ENCODE measurements around the gene EFNA2. TPM values are rescaled to one million over a fixed set of nuclear protein-coding genes. Genes with fewer than 3 reads are reported as not detected.
"Not testable (repeated sequence)": the region's sequence is repeated elsewhere in the genome, so short reads cannot be mapped to it uniquely, and the experiment has no call there.

EFNA2 gene
- total and polyA plus RNA-seq, 4 donors: 2.8 TPM; not detected in 3

DNA sequence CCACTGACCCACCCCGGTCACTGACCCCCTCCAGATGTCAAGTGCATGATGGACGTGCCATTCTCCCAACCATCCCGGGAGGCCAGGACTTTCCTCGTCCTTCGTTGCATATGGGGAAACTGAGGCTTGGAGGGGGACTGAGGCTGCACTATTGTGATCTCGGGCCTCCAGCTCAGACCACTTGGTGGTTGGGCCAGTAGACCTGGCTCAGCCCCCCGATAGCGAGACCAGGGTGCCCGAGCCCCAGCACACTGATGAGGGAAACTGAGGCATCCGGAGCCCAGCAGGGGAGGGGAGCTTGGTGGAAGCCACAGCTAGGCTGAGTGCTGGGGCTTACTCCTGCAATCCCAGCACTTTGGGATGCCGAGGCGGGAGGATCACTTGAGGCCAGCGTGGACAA is 10.4 kb downstream of the EFNA2 start:
- Histone ChIP-seq H3K9me3 (ENCODE audit: control insufficient read depth, low read length) (no peaks in the 10 kb centered on the region), H3K4me3 (ENCODE audit: low read length in 2 of 2) (no peak overlapping the region), H3K4me1 (ENCODE audit: control insufficient read depth in 1 of 2, insufficient read depth in 2 of 2, low read length in 2 of 2) (no peaks in the 10 kb centered on the region), H3K27me3 (ENCODE audit: control insufficient read depth in 1 of 2, insufficient read depth in 2 of 2, low read length in 1 of 2) (no peaks in the 10 kb centered on the region), H3K27ac (ENCODE audit: low read depth in 1 of 2, low read length in 2 of 2) (no peak overlapping the region), H3K36me3 (ENCODE audit: control insufficient read depth in 1 of 2, insufficient read depth in 2 of 2, low read length in 1 of 2) (no peaks in the 10 kb centered on the region)
- intact Hi-C loops (cut with DNase I): no loop called here
- WGBS, 2 donors: 79 to 81% methylated on average over 13 of the region's 13 CpGs
- DNase-seq: no peak
- ATAC-seq (ENCODE audit: low FRiP score): no peak

DNA sequence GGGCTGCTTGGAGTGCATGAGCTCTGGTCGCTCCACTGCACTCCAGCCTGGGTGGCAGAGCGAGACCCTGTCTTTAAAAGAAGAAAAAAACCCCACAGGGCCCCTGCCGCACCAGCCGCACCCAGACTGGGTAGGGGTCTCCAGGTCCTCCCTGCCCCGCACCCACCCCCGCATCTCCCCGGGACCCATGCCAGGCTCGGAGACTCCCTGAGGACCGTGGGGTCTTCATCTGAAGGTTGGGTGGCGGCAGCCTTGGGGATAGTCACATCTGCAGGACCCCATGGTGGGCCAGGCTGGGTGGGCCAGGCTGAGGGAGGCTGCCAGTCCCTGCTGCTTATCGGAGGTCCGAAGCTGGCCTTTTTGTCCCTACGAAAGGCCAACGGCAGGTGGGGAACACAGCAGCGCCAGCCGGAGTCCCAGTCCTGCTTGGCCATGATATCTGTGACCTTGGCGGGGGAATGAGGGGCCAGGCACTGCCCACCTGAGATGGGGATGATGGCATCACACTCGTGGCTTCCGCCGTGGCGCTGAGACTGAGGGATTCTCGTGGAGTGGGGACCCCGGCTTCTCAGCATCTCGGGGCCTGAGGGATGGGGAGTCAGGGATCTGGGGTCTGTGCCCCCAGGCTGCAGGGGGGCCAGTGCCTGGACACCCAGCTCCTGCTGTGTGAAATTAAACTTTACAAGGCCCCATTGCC is 11.1 kb downstream of the EFNA2 start:
- ATAC-seq (ENCODE audit: low FRiP score): no peak
- H3K4me3 ChIP-seq (ENCODE audit: low read length in 2 of 2): no peak overlapping the region
- 88 to 89% methylated on average over 24 of the region's 24 CpGs for WGBS, 2 donors

DNA sequence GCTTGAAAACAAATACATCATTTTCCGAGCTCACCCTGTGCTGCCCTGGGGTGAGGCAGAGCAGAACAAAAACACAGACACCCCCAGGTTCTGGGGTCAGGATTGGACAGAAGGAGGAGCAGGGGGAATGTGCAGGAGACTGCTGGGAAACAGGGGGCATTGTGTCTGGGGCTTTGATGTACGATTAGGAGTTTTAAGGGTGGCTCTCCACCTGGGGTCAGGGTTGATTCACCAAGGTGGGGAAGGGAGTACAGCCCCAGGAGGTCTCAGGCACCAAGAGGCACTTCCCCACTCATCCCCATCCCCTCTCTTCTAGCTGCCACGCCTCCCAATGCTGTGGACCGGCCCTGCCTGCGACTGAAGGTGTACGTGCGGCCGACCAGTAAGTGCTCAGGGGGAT is 12.6 kb downstream of the EFNA2 start:
- intact Hi-C loops (cut with DNase I): no loop called here
- Histone ChIP-seq H3K27ac (ENCODE audit: low read depth in 1 of 2, low read length in 2 of 2) (no peak overlapping the region), H3K27me3 (ENCODE audit: control insufficient read depth in 1 of 2, insufficient read depth in 2 of 2, low read length in 1 of 2) (no peaks in the 10 kb centered on the region), H3K36me3 (ENCODE audit: control insufficient read depth in 1 of 2, insufficient read depth in 2 of 2, low read length in 1 of 2) (no peaks in the 10 kb centered on the region), H3K9me3 (ENCODE audit: control insufficient read depth, low read length) (no peaks in the 10 kb centered on the region), H3K4me1 (ENCODE audit: control insufficient read depth in 1 of 2, insufficient read depth in 2 of 2, low read length in 2 of 2) (no peaks in the 10 kb centered on the region), H3K4me3 (ENCODE audit: low read length in 2 of 2) (no peak overlapping the region)
- DNase-seq (no peak), ATAC-seq (ENCODE audit: low FRiP score) (no peak)
- WGBS, 2 donors: 87 to 94% methylated on average over 8 of the region's 8 CpGs

More for the DNA sequence above, 11.1 kb downstream of the EFNA2 start:
- DNase-seq: no peak
- H3K4me1 ChIP-seq (ENCODE audit: control insufficient read depth in 1 of 2, insufficient read depth in 2 of 2, low read length in 2 of 2): no peaks in the 10 kb centered on the region
- intact Hi-C loops (cut with DNase I): no loop called here
- no peaks in the 10 kb centered on the region for H3K9me3 ChIP-seq (ENCODE audit: control insufficient read depth, low read length)
- no peaks in the 10 kb centered on the region for H3K27me3 ChIP-seq (ENCODE audit: control insufficient read depth in 1 of 2, insufficient read depth in 2 of 2, low read length in 1 of 2)
- H3K27ac ChIP-seq (ENCODE audit: low read depth in 1 of 2, low read length in 2 of 2): no peak overlapping the region
- H3K36me3 ChIP-seq (ENCODE audit: control insufficient read depth in 1 of 2, insufficient read depth in 2 of 2, low read length in 1 of 2): no peaks in the 10 kb centered on the region

DNA sequence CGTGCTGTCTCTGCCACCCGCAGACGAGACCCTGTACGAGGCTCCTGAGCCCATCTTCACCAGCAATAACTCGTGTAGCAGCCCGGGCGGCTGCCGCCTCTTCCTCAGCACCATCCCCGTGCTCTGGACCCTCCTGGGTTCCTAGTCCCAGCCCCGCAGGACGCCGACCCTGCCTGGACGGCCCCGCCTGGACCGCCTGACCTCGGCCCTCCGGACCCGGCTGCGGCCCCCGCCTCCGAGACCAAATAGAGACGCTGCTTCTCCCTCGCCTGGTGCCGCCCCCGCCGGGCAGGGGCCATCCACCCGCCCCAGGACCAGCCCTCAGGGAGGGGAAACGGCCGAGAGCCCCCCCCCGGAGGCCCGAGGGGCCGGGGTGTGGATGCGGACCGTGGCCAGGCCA is 14.1 kb downstream of the EFNA2 start:
- H3K9me3 ChIP-seq (ENCODE audit: control insufficient read depth, low read length): no peaks in the 10 kb centered on the region
- H3K4me3 ChIP-seq (ENCODE audit: low read length in 2 of 2): no peak overlapping the region
- 68 to 79% methylated on average over 34 of the region's 34 CpGs for WGBS, 2 donors
- intact Hi-C loops (cut with DNase I): no loop called here
- no peaks in the 10 kb centered on the region for H3K4me1 ChIP-seq (ENCODE audit: control insufficient read depth in 1 of 2, insufficient read depth in 2 of 2, low read length in 2 of 2)
- no peaks in the 10 kb centered on the region for H3K27me3 ChIP-seq (ENCODE audit: control insufficient read depth in 1 of 2, insufficient read depth in 2 of 2, low read length in 1 of 2)
- no peaks in the 10 kb centered on the region for H3K36me3 ChIP-seq (ENCODE audit: control insufficient read depth in 1 of 2, insufficient read depth in 2 of 2, low read length in 1 of 2)
- no peak overlapping the region for H3K27ac ChIP-seq (ENCODE audit: low read depth in 1 of 2, low read length in 2 of 2)
- DNase-seq (no peak), ATAC-seq (ENCODE audit: low FRiP score) (peak; percentile 27)

DNA sequence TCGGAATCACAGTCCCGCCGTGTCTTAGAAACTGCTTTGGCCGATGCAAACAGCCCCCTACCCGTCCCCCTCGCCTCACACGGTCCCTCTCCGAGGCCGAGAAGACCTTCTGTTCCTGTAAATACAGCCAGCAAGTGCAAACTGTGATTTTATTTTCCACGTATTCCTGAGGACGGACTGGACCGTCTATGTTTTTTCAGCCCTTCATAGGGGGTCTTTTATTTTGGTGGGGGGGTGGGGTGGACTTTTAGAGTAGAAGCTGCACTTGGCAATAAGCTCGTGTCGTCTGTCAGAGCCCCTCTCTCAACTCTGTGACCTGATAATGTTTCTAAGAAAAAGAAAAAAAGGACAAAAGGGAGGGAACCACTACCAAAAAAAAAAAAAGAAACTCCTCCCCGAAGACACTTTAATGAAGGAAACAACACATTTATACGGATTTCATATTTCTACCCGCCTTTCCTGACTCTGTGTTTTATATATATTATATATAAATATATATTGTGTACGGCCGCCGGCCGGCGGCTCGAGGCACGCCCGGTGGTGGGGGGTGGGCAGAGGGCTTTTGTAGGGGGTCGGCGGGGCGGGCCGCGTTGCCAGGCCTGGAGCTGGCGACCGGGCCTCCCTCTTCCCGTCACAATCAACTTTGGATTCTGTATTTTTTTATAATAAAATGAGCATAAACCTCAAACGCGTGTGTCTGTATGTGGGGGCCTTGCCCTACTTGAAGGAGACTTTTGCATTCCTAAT is 15.2 kb downstream of the EFNA2 start:
- ATAC-seq (ENCODE audit: low FRiP score): no peak
- H3K9me3 ChIP-seq (ENCODE audit: control insufficient read depth, low read length): no peaks in the 10 kb centered on the region
- H3K27ac ChIP-seq (ENCODE audit: low read depth in 1 of 2, low read length in 2 of 2): no peak overlapping the region
- DNase-seq: no peak
- WGBS, 2 donors: 81 to 85% methylated on average over 35 of the region's 35 CpGs
- intact Hi-C loops (cut with DNase I): no loop called here
- H3K36me3 ChIP-seq (ENCODE audit: control insufficient read depth in 1 of 2, insufficient read depth in 2 of 2, low read length in 1 of 2): no peaks in the 10 kb centered on the region
- H3K4me3 ChIP-seq (ENCODE audit: low read length in 2 of 2): no peak overlapping the region
- H3K27me3 ChIP-seq (ENCODE audit: control insufficient read depth in 1 of 2, insufficient read depth in 2 of 2, low read length in 1 of 2): no peaks in the 10 kb centered on the region
- no peaks in the 10 kb centered on the region for H3K4me1 ChIP-seq (ENCODE audit: control insufficient read depth in 1 of 2, insufficient read depth in 2 of 2, low read length in 2 of 2)

DNA sequence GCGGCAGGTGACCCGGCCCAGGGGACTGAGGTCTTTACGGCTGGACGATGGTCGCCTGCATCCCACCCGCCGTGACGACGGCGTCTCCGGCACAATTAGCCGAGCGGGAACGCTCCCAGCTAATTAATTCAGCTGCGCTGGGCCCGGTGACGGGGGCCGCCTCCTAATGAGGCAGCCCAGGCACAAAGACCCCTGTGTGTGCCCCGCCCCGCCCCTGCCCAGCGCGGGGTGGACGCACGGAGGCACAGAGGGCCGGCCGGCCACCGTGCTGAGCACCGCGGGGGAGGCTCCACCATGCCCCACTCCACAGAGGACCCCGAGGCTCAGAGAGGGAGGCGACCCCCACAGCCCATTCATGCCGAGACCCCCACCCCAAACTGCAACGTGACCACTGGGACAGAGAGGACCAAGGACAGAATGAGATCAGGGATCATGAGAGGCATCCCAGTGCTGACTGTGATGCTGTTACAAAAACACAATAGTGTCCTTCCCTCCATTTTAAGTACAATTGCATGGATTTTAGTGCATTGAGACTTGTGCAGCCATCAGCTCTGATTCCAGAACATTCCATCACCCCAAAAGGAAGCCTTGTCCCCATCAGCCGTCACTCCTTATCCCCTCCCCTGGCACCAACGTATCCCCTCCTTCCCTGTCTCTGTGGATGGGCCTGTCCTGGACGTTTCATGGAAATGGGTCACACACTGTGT is 17.0 kb downstream of the EFNA2 start:
- 56 to 59% methylated on average over 34 to 36 of the region's 36 CpGs for WGBS, 2 donors
- no peaks in the 10 kb centered on the region for H3K9me3 ChIP-seq (ENCODE audit: control insufficient read depth, low read length)
- no peaks in the 10 kb centered on the region for H3K4me1 ChIP-seq (ENCODE audit: control insufficient read depth in 1 of 2, insufficient read depth in 2 of 2, low read length in 2 of 2)
- no peaks in the 10 kb centered on the region for H3K36me3 ChIP-seq (ENCODE audit: control insufficient read depth in 1 of 2, insufficient read depth in 2 of 2, low read length in 1 of 2)
- no peak overlapping the region for H3K4me3 ChIP-seq (ENCODE audit: low read length in 2 of 2)
- no peak overlapping the region for H3K27ac ChIP-seq (ENCODE audit: low read depth in 1 of 2, low read length in 2 of 2)
- DNase-seq: no peak
- no peak for ATAC-seq (ENCODE audit: low FRiP score)
- no peaks in the 10 kb centered on the region for H3K27me3 ChIP-seq (ENCODE audit: control insufficient read depth in 1 of 2, insufficient read depth in 2 of 2, low read length in 1 of 2)
- intact Hi-C loops (cut with DNase I): no loop called here

DNA sequence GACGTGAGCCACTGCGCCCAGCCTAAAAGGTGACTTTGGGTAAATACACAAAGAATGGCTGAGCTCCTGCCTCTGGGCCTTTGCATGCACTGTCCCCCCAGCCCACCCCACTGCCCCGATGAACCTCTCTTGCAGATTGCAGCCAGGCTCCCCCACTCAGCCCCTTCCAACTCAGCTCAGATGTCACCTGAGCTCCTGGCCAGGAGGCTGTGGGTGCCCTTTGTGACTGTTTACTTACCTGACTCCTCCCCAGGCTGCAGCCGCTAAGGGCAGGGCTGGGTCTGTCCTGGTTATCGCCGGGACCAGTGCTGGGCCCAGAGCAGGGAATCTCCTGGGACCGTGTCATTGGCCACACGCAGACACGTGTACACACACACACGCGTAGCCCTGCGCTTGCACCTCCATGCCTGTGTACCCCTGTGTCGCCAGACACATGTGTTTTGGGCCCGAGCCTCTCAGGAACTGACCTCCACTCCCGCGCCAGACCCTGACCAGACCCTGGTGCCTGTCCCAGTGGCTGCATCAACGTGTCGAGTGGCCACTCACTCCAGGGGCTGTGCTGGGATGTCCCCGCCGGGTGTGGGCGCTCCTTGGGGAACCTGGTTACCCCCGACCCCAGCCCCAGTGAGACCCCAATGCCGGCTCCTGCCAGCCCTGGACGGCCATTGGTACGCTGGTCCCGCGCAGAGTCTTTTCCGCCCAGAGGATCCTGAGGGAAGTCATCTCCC is 18.7 kb downstream of the EFNA2 start:
- Histone ChIP-seq H3K9me3 (ENCODE audit: control insufficient read depth, low read length) (no peaks in the 10 kb centered on the region), H3K4me3 (ENCODE audit: low read length in 2 of 2) (no peak overlapping the region), H3K27me3 (ENCODE audit: control insufficient read depth in 1 of 2, insufficient read depth in 2 of 2, low read length in 1 of 2) (no peaks in the 10 kb centered on the region), H3K4me1 (ENCODE audit: control insufficient read depth in 1 of 2, insufficient read depth in 2 of 2, low read length in 2 of 2) (no peaks in the 10 kb centered on the region), H3K36me3 (ENCODE audit: control insufficient read depth in 1 of 2, insufficient read depth in 2 of 2, low read length in 1 of 2) (no peaks in the 10 kb centered on the region), H3K27ac (ENCODE audit: low read depth in 1 of 2, low read length in 2 of 2) (no peak overlapping the region)
- intact Hi-C loops (cut with DNase I): no loop called here
- no peak for DNase-seq
- peak; percentile 36 for ATAC-seq (ENCODE audit: low FRiP score)
- 90 to 91% methylated on average over 27 to 28 of the region's 28 CpGs for WGBS, 2 donors

DNA sequence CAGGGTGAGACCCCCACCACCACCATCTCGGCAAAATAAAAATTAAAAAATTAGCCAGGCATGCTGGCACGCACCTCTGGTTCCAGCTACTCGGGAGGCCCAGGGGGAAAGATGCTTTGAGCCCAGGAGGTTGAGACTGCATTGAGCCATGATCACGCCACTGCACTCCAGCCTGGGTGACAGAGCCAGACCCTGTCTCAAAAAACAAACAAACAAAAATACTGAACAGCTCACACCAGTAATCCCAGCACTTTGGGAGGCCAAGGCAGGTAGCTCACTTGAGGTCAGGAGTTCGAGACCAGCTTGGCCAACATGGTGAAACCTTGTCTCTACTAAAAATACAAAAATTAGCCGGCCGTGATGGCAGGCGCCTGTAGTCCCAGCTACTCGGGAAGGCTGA is 19.7 kb downstream of the EFNA2 start:
- ATAC-seq (ENCODE audit: low FRiP score); H3K4me3 ChIP-seq (ENCODE audit: low read length in 2 of 2); H3K9me3 ChIP-seq (ENCODE audit: control insufficient read depth, low read length); H3K27me3 ChIP-seq (ENCODE audit: control insufficient read depth in 1 of 2, insufficient read depth in 2 of 2, low read length in 1 of 2); DNase-seq; H3K36me3 ChIP-seq (ENCODE audit: control insufficient read depth in 1 of 2, insufficient read depth in 2 of 2, low read length in 1 of 2); intact Hi-C loops (cut with DNase I); H3K27ac ChIP-seq (ENCODE audit: low read depth in 1 of 2, low read length in 2 of 2); H3K4me1 ChIP-seq (ENCODE audit: control insufficient read depth in 1 of 2, insufficient read depth in 2 of 2, low read length in 2 of 2): not testable (repeated sequence)
- WGBS, 2 donors: 83 to 85% methylated on average over 9 of the region's 9 CpGs

All from aorta (tissue), 5 donors.